Kidney glomerular epithelial cell (primary cell): Measurements from ENCODE around the gene KCNC4.

Experiments used
- DNase-seq: peaks from one replicate; lab custom pipeline; 2025; lab: John Stamatoyannopoulos, UW

Gene KCNC4

DNA sequence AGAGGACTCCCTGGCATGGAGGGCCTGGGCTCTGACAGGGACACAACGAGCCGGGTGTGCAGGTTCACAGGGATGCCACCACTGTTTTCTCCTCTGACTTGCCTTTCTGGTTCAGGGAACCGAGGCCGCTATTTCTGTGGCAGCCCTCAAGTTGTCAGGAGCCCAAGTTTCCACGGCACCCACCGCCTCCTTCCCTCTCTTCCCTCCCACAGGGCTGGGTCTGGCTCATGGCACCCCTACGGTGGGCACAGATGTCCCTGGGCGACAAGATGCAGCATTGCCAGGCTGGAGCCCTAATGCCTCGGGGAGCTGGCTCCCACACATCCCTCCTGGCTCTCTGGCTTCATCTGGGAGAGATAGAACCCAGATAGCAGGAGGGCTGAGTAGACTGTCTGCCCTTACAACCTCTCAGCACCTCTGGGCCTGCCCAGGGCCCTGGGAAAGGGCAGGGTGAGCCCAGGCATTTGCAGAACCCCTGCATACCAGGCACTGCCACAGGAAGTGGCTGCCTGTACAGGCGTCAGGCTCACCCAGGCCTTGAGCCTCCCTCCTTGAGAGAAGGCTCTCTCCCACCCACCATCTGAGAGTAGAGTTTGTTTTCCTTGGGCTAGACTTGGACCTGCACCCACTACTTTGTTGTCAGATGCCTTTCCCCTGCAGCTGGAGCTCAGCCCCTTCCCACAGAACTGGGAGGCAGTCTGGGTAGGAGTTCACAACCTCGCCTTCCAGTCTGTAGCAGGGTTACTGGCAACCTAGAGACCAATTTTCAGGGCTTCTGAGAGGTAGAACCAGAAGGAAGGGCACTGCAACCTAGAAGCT lies 20.5 kb downstream of the KCNC4 start:
- no peak for DNase-seq

DNA sequence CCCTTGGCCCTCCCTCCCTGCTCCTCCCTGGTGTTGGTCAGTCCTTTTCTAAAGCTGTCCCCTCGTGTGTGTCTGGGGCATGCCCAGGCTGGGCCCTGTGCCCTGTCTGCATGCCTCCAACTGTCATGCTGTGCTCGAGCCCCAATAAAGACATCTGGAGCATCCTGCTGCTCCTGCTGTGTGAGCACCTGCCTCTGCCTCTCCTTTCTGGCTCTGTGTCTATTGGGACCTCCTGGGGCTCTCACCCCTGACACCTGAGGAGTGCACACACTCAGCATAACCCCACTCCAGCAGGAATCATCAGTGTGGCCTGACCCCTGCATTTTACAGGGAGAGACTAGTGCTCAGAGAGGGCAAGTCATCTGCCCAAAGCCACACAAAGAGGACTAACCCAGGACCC lies 23.7 kb downstream of the KCNC4 start:
- DNase-seq = no peak

DNA sequence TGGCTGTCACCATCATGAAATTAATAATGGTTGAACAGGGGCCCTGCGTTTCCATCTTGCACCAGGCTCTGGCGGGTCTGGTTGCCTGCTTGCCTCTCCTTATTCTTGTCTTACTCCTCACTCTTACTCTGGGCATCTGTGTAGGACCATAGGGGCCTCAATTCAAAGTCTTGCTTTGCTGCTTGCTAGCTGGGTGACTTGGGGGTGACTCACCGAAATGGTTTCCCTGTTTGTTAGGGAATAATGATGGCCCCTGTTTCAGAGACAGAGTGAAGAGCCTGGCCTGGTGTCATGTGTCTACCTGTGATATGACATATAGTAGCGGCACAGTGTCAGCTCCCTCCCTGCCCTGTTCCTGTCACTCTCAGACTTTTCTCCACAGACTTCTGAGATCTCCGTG lies 24.6 kb downstream of the KCNC4 start:
- DNase-seq = no peak

DNA sequence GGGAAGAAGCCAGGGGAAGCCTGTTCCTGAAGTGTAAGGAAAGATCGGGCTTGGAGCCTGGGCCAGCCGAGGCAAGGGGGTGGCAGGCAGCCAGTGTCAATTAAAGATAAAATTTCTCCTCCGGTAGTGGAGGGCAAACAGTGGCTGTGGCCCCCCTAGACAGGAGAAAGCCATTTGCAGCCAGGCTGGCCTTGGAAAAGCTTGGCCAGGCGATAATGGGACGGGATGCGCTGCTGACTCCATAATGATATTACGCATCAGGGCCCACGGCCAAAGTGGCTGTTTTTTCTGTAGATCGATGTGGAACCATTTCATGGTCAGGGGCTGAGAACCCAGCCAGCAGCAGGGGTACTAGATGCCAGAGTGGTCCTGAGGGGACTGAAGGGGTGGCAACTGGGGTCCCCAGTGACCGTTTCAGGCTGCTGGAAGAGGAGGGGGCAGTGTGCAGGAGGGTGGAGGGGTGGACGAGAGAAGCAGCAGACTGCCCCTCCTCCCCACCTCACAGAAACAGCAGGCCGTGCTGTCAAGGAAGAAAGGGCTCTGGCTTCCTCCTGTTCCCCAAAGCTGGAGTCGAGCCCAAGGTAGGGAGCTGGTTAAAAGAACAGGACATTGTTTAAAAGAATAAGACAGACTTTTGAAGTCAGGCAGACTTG lies 25.2 kb downstream of the KCNC4 start:
- DNase-seq = no peak

DNA sequence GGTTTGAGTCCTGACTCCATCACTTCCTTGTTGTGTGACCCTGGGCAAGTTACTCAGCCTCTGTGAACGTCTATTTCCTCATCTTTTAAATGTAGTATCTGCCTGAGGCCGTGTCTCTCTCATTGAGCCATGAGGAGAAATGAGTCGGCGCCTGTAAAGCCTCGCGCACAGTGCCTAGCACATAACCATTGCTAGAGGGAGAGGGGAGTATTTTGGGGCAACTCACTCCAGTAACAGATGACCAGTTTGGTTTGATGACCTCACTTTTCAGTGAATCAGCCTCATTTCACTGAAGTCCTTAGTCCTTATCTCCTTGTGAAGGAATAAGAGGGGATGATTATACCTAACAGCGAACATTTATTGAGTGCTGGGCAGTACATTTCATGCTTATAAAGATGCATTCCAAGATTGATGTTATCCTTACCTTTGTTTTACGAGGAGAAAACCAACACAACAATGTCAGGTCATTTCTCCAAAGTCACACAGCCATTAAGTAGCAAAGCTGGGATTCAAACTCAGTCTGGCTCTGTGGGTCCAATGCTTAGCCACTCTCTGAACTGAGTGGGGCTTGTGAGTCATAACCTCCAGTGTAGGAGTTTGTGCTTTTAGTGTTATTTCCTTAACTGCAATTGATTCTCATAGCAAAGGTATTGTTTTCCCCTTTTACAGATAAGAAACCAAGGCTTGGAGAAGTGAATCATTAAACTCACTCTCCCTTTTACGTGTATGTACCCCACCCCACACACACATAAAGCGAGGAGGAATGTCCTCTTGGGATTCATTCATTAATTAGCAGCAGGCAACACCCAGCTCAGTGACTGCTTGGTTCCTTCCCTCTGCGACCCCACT lies 25.9 kb downstream of the KCNC4 start:
- DNase-seq = peak; percentile 93

DNA sequence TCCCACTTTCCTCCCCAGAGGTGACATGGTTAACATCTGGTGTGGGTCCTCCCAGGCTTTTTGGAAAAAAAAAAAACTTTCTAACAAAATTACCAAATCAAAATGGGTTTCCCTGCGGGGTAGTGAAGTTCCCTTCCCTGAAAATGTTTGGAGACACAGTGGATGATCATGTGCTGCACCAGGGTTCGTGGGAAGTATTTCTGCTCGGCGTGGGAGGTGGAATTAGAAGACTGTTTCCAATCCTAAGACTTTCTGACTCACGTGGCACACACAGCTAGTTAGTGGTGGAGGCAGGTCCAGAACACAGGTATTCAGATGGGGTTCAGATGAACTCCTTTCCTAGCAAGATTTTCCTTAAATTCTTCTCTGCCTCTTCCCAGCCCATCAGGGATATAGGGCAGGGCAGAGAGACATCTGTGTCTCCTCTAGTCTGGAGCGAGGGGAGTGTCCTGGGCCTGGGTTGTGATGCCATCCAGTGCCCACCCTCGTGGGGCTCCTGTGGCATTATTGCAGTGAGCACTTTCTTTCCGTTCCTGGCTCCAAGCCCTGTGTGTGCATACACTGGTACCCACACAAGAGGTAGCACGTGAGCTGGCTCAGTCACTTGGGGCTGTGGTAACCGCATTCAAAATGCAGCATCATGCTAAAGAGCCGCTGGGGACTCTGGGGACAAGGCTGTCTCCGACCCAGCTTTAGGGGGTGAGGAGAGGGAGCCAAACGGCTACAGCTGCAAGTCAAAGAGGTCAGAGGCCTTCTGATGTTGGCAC lies 27.5 kb downstream of the KCNC4 start:
- DNase-seq = peak; percentile 15

DNA sequence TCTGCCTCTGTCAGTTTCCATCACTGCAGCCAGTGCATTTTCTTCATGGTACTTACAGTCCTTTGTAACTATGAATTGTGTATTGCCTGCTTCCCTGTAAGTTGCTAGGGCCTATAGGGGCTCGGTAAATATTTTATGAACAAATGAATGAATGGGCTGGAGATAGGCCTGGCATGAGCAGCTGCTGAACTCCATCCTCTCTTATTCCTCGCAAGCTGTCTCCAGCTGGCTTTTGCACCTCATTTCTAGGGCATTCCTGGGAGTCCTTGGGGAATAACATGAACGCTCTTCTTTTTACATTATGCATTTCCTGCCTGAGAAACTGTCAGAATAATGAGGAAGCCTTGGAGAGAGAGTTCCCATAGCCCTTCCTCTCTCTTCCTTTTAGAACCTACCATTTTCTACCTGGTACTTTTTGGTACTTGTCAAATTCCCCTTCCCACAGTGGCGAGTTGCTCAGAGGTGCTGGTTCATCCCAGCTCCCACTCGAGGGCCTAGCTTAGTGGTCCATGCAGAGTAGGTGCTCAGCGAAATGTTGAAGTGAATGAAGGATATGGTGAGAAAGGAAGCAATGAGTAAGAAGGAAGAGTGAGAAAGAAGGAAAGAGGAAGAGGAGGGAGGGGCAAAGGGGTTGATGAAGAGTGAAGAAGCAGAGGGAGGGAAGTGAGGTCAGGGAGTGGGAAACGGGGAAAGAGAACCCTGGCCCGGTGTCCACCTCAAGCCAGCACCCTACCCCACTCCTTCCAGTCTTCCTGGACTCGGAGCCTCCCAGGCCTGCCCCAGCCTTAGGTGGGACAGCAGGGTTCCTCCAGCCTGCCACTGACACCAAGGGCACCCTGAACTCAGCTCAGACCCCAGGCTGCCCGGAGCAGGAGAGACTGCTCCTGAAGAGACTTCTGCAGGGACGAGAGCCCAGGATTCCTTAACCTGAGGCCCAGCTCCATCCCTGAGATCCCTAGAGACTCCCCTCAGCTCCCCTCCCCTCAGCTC lies 29.6 kb downstream of the KCNC4 start:
- no peak for DNase-seq

DNA sequence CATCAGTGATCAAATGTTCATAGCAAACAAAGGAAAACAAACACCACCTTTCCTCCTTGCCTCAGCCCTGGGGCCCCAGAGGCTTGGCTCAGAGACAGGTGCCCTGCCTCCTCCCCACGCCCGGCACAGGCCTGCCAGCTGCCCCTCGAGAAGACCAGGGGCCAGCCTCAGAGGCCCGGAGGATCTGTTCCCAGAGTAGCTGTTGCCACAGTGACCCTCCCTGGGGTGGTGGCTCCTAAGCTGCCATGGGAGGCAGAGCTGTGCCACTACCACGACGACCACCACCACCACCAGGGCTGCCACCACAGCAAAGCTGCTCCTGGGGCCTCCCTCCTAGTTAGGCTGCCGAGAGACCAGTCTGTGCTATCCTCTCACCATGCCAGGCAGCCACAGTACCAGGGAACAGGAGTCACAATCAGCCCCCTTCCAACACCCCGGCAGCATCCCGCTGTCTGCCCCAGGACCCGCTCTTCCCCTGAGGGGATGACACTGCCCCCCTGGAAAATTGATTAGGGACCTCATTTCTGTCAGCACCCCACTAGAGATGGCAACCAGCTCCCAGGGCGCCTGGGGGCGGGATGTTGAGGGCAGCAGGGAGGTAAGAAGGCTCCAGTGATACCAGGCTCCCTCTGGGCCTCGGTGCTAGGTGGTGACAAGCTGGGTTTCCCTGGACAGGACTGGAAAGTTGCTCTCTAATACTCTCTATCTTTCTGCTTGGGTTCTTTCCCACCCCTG lies 30.5 kb downstream of the KCNC4 start:
- DNase-seq = no peak

DNA sequence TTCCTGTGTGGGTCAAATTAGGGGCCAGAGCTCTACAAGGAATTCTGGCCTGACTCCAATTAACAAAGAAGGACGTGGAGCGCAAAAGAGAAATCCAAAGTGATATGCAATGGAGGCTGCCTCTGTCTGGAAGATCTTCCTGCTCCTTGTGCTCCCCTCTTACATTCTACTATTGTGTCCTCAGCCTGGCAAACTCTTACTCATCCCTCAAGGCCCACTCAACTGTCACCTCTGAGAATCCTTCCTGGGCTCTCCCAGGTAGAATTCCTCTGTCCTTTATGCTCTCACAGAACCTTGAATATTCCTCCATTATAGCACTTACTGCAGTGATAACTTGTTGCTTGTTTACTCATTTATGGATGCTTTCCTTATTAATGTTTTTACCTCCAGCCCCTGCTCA lies 31.4 kb downstream of the KCNC4 start:
- no peak for DNase-seq

DNA sequence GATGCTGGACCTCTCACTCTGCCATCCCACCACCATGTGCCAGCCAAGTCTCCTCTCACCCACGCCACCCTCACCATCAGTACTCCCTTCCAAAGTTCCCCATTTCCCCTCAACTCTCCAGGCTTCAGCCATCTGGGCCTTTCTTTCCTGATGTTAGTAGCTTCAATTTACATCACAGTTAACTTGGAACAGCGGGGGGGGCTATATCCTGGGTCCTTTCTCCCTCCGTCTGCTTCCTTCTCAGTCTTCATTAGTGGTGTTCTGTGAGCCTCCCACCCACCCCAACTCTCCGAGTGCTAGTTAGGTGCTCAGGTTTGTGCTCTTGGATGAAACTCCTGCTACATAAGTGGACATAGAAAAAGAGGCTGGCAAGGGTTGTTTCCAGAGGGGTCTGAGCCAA lies 31.9 kb downstream of the KCNC4 start:
- DNase-seq = no peak

DNA sequence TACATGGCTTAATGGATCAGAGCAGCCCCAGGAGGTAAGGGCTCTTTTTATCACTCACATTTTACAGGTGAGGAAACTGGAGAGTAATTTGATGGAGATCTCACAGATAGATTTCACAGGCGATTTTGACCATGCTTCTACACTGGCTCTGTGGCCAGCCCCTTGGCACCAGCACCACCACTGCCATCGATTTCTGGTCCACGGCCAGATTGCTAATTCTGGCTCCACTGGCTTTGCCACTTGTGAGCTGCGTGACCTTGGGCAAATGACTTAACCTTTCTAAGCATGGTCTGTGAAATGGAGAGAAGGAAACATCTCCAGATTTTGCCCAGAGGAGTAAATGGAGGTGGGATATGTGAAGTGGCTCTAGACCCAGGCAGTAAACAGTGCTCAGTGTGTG lies 32.6 kb downstream of the KCNC4 start:
- DNase-seq = no peak

DNA sequence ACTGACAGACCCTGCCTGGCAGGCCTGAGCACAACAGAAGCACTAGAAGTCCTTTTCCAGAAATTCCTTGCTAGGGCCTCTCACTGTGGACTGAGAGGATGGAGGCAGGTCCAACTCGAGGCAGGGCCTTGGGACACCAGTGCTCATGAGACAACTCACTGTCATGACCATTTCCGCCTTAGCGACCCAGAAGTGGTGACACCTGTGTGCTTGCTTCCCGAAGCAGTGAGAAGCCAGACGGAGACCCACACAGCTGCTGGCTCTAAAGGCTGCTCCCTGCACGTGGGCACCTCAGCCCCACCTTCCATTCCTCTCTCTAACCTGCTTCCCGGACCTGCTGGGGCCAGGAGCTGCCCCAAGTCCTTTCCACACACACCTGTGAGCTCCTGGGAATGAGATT lies 33.0 kb downstream of the KCNC4 start:
- DNase-seq = no peak

DNA sequence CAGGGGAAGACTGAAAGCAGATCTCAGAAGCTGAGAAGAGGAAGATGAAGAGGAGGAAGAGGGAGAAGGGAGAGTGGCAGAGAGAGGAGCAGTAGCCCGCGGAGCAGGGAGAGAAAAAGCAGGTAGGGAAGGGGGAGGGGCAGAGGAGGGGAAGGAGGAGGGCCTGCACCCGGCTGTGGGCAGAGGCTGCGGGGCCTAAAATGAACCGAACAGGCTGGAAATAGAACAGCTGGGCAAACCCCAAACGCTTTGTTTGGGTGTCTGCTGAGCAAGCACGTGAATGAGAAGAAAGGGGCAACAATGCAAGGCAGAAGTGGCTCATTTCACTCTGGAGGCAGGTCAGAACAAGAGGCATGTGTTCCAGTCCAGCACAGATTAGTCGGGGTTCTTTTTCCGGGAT lies 33.5 kb downstream of the KCNC4 start:
- no peak for DNase-seq

DNA sequence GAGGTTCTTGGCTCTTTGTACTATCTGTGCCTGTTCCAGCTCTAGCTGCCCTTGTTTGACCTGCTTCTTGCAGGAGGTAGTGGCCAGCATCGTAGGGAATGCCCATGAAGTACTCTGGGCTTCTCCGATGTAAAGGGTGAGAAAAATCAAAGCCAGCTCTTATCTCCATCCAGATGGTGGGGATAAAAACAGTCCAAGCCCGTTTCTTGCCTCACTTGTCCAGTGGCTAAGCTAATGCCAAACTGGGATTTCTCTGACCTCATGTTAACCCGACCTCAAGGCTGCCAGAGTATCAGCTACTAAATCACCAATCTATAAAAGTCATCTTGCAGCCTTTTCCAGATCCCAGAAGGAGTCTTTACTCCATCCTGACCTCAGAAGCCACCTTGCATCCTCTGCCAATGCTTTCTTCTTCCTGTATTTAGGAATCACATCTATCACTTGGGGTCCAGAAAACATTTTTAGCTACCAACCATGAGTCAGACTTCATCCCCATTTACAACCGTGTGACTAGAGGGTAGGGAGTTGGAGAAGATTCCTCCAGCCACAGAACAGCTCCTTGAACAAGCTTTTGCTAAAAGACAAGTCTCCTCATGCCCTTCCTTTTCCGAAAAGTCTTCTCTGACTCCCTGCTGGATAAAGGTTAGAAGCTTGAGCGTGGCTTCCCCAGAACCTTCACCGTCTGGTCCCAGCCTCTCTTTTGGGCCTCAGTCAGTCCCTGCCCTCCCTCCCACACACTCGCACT lies 35.9 kb downstream of the KCNC4 start:
- no peak for DNase-seq

DNA sequence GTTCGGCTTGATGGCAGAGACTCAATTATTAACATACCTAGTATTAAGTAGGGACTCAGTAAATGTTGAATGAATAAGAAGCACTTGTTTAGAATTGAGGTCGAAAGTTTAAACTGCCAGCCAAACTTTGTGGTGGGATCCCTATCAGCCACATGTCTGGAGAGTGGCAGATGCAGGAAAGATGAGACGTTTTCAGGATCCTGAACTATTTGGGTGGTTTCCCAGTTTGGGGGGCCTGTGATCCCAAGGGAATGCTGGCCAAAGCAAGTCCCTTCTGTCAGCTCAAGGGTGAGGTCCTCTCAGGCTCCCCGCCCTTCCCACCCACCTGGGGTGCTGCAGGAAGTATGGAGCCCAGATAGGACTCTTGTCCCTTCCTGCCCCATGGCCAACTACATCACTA lies 38.6 kb downstream of the KCNC4 start:
- DNase-seq = no peak

DNA sequence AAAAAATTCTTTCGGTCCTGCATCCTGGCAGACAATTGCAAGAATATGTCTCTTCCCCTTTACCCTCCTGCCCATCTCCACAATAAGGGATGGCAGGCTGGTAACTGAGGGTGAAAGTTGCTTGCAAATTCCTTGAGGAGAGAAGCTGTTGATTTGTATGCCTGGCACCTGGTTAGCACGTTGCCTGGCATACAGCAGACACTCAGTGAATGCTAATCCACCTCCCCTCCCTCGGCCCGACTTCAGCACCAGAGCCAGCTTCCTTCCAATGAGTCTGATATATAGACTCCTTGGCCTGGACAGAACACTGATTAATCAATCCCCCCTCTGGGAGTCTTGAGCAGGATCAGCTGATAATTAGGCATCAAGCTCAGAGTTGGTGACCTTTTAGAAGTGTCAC lies 39.1 kb downstream of the KCNC4 start:
- DNase-seq = no peak

DNA sequence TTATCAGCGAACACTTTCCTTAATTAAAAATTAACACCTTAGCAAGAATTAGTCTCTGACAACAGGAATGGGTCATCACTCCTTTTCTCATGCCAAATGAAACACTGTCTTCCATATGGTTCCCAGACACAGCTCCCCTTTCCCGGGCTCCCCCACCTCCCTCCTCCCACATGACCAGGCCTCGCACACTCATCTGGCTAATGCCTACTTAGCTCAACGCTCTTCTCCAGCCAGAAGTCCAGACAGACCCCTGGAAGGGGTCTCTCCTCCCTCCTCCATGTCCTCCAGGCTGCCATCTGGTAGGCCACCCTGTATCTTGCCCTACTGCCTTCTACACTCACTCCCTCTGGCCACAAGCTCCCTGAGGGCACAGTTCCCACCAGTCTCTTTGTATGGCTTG lies 39.9 kb downstream of the KCNC4 start:
- DNase-seq = no peak

DNA sequence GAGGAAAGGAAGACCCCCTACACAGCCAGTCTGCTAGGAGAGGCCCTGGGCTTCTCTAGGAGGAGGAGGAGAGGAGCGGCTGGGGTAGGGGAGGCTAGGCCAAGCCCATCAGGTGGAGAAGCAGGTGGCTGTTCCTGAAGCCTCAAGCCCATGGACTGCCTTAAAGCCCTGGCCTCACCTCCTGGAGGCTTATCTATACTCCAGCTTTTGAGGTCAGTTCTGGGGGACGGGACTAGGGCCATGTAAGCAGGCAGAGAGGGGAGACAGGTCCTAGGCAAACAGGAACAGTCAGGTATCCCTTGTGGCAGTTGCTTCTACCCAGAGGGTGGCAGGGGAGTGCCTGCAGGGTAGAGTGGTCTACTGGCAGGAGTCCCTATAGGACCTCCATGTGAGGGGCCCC lies 40.6 kb downstream of the KCNC4 start:
- no peak for DNase-seq

DNA sequence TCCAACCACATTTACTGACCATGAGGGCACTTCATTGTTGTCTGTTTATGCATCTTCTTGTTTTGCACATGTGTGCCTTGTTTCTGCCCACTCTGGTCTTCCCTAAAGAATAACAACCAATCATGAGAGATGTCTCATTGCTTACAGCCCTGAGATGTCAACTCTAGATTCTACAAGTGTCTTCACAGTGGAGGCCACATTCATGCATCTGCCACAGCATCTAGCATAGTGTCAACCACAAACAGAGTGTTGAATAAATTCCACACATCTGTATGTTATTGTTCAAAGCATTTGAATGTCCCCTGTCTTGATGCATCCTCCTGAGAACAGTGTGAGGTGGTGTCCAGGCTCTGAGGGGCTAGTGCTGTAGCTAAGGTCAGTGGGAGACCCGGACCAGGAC lies 43.1 kb downstream of the KCNC4 start:
- DNase-seq = no peak
